ENCODE results near the gene MRRF.

Gene MRRF

DNA sequence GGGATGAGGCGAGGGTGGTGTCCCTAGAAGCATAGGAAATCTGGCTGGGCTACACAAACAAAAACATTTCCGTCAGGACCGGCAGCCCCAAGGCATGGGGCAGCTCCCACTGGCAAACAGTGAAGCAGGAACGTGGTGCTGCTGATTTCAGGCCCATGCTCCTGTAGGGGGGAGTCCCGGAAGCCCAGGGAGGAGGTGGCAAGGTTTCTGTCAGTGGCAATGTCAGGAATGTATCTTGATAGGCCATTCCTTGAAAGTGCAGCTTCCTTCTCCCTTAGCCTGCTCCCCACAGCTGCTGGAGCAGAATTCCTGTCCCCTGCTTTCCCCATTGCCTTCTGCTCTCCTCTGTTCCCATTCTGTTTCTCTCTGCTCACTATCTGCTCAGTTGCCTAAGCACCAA is 42.4 kb downstream of the MRRF start:
- Histone ChIP-seq H3F3A (ENCODE audit: low read depth) (no peaks in the 10 kb centered on the region), H3K36me3 (ENCODE audit: insufficient read depth, low read length) (peaks cover 58% of the 10 kb centered on the region; the same call in 1 of the 2 replicates), H4K20me1 (ENCODE audit: insufficient read depth, low read length, poor library complexity, severe bottlenecking) (no peaks in the 10 kb centered on the region), H3K9ac (ENCODE audit: low read depth, low read length, poor library complexity, severe bottlenecking) (no peak overlapping the region), H3K79me2 (ENCODE audit: insufficient read depth, low read length) (no peaks in the 10 kb centered on the region), H3K4me2 (ENCODE audit: low read depth, low read length, poor library complexity, severe bottlenecking) (no peak overlapping the region), H3K9me3 (ENCODE audit: insufficient read depth, low read depth, low read length) (no peaks in the 10 kb centered on the region), H3K9me2 (replicated peaks; ENCODE audit: low read depth, low read length) (no peaks in the 10 kb centered on the region), H3K4me3 (ENCODE audit: low read length, poor library complexity, severe bottlenecking) (no peak overlapping the region), H2AFZ (ENCODE audit: low read length) (no peak overlapping the region), H3K27me3 (ENCODE audit: insufficient read depth, low read length, poor library complexity, severe bottlenecking) (no peaks in the 10 kb centered on the region), H3K4me1 (ENCODE audit: insufficient read depth, low read length, poor library complexity, severe bottlenecking) (peaks cover 5% of the 10 kb centered on the region)
- no peak for TF ChIP-seq EZH2phosphoT487 (IDR thresholded peaks at IDR 0.05; ENCODE audit: borderline replicate concordance)
- TF ChIP-seq, protein P1, sequence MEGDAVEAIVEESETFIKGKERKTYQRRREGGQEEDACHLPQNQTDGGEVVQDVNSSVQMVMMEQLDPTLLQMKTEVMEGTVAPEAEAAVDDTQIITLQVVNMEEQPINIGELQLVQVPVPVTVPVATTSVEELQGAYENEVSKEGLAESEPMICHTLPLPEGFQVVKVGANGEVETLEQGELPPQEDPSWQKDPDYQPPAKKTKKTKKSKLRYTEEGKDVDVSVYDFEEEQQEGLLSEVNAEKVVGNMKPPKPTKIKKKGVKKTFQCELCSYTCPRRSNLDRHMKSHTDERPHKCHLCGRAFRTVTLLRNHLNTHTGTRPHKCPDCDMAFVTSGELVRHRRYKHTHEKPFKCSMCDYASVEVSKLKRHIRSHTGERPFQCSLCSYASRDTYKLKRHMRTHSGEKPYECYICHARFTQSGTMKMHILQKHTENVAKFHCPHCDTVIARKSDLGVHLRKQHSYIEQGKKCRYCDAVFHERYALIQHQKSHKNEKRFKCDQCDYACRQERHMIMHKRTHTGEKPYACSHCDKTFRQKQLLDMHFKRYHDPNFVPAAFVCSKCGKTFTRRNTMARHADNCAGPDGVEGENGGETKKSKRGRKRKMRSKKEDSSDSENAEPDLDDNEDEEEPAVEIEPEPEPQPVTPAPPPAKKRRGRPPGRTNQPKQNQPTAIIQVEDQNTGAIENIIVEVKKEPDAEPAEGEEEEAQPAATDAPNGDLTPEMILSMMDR (conservative IDR thresholded peaks at IDR 0.05; ENCODE audit: low read length) = no peak

DNA sequence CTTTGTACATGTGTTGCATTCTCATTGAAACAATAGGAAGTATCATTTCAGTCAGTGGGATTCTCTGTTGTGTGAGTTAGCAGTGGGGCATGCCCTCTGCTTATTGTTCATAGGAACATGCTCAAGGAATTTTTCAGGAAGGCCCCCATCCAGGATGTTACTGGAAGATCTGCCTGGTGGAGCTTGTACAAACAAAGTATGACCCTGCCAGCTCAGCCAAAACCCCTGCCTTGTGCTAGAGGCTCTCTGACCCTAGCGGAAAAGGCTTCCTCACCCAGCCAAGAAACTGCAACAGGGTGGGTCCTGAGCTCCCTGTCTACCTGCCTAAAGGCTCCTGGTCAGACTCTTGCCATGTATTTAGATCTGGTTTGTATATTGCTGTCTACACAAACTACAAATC is 43.2 kb downstream of the MRRF start:
- Histone ChIP-seq H3K4me1 (ENCODE audit: insufficient read depth, low read length, poor library complexity, severe bottlenecking) (peaks cover 5% of the 10 kb centered on the region), H3K36me3 (ENCODE audit: insufficient read depth, low read length) (peaks cover 59% of the 10 kb centered on the region; the same call in 1 of the 2 replicates)
- TF ChIP-seq, protein P1 (conservative IDR thresholded peaks at IDR 0.05; ENCODE audit: low read length) = no peak
- no peak for TF ChIP-seq EZH2phosphoT487 (IDR thresholded peaks at IDR 0.05; ENCODE audit: borderline replicate concordance)

DNA sequence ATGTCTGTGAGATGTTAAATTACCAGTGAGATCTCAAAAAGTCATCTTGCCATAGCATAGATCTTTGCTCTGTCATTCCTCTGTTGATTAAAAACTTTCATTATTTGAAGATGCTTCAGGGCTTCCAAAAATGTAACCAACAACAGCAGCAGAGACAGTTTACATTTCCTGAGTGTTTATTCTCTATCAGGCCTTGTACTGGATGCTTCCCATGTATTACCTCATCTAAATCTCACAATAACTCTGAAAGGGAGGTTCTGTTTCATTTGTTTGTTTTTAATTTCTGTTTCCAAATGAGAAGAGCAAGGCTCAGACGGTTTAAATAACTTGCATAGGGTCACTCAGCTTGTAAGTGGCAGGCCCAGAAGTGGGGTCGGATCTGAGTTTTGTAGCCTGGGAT is 45.2 kb downstream of the MRRF start:
- H3K4me2 ChIP-seq (ENCODE audit: low read depth, low read length, poor library complexity, severe bottlenecking) = no peak overlapping the region
- no peak overlapping the region for H3K9ac ChIP-seq (ENCODE audit: low read depth, low read length, poor library complexity, severe bottlenecking)
- H3K36me3 ChIP-seq (ENCODE audit: insufficient read depth, low read length) = peaks cover 69% of the 10 kb centered on the region
- H3F3A ChIP-seq (ENCODE audit: low read depth) = no peaks in the 10 kb centered on the region
- TF ChIP-seq EZH2phosphoT487 (IDR thresholded peaks at IDR 0.05; ENCODE audit: borderline replicate concordance) = no peak
- TF ChIP-seq, protein P1 (conservative IDR thresholded peaks at IDR 0.05; ENCODE audit: low read length) = no peak
- no peaks in the 10 kb centered on the region for H3K27me3 ChIP-seq (ENCODE audit: insufficient read depth, low read length, poor library complexity, severe bottlenecking)
- no peak overlapping the region for H3K4me3 ChIP-seq (ENCODE audit: low read length, poor library complexity, severe bottlenecking)
- H2AFZ ChIP-seq (ENCODE audit: low read length) = no peak overlapping the region
- no peaks in the 10 kb centered on the region for H3K79me2 ChIP-seq (ENCODE audit: insufficient read depth, low read length)
- no peaks in the 10 kb centered on the region for H3K4me1 ChIP-seq (ENCODE audit: insufficient read depth, low read length, poor library complexity, severe bottlenecking)
- H3K9me3 ChIP-seq (ENCODE audit: insufficient read depth, low read depth, low read length) = no peaks in the 10 kb centered on the region
- H3K9me2 ChIP-seq (replicated peaks; ENCODE audit: low read depth, low read length) = no peaks in the 10 kb centered on the region
- H4K20me1 ChIP-seq (ENCODE audit: insufficient read depth, low read length, poor library complexity, severe bottlenecking) = no peaks in the 10 kb centered on the region

More for the DNA sequence above, 43.2 kb downstream of the MRRF start:
- Histone ChIP-seq H3F3A (ENCODE audit: low read depth) (no peaks in the 10 kb centered on the region), H3K79me2 (ENCODE audit: insufficient read depth, low read length) (no peaks in the 10 kb centered on the region), H3K27me3 (ENCODE audit: insufficient read depth, low read length, poor library complexity, severe bottlenecking) (no peaks in the 10 kb centered on the region), H3K9me2 (replicated peaks; ENCODE audit: low read depth, low read length) (no peaks in the 10 kb centered on the region), H3K4me3 (ENCODE audit: low read length, poor library complexity, severe bottlenecking) (no peak overlapping the region), H3K4me2 (ENCODE audit: low read depth, low read length, poor library complexity, severe bottlenecking) (no peak overlapping the region), H2AFZ (ENCODE audit: low read length) (no peak overlapping the region), H4K20me1 (ENCODE audit: insufficient read depth, low read length, poor library complexity, severe bottlenecking) (no peaks in the 10 kb centered on the region), H3K9ac (ENCODE audit: low read depth, low read length, poor library complexity, severe bottlenecking) (no peak overlapping the region), H3K9me3 (ENCODE audit: insufficient read depth, low read depth, low read length) (no peaks in the 10 kb centered on the region)
